Psoas muscle (tissue), 8 donors: Measurements from ENCODE around the gene NCS1. TPM values are rescaled to one million over a fixed set of nuclear protein-coding genes. Genes with fewer than 3 reads are reported as not detected.

Experiments
- ATAC-seq, 4 donors: fragments of 200-7000 bp; cut with Tn5 transposase; one replicate each; pipeline ENCODE4 v1.9.1; 2020; ENCODE audit warnings: moderate library complexity in 3 of 4, mild to moderate bottlenecking in 2 of 4
- DNase-seq, 2 donors: peaks; one replicate each; pipeline ENCODE4 v3.0.0-alpha.2; 2020
- H3K27ac ChIP-seq: fragments of 200-600 bp; one replicate; pipeline ENCODE4 v1.8.0; 2022
- H3K27me3 ChIP-seq, 3 donors: fragments of 200-600 bp in 1 of 3; one replicate each; pipeline versions ENCODE4 v1.6.1 to v1.8.0; 2013 to 2022; ENCODE audit warnings: low read length in 2 of 3, mild to moderate bottlenecking in 2 of 3, moderate library complexity in 1 of 3; ENCODE audit not compliant: insufficient read depth in 3 of 3
- H3K36me3 ChIP-seq, 2 donors: fragments of 200-600 bp in 1 of 2; one replicate each; pipeline versions ENCODE4 v1.6.1 to v1.8.0; 2013 to 2022; ENCODE audit warnings: low read depth in 1 of 2, mild to moderate bottlenecking in 1 of 2, moderate library complexity in 1 of 2; ENCODE audit not compliant: insufficient read depth in 1 of 2
- H3K4me1 ChIP-seq: fragments of 200-600 bp; one replicate; pipeline ENCODE4 v1.8.0; 2022
- H3K4me3 ChIP-seq: fragments of 200-600 bp; one replicate; pipeline ENCODE4 v1.8.0; 2022; ENCODE audit warnings: mild to moderate bottlenecking
- H3K9me3 ChIP-seq: fragments of 200-600 bp; one replicate; pipeline ENCODE4 v1.8.0; 2022
- CTCF ChIP-seq: fragments of 200-600 bp; IDR thresholded peaks from one replicate; pipeline ENCODE4 v1.8.0; 2022; ENCODE audit warnings: antibody characterized with exemption
- WGBS, 3 donors: extraction: QIAGEN DNeasy Blood & Tissue Kit; methylation state at CpG; one replicate each; pipeline versions ENCODE4 v1.1.6 to v1.1.7; 2013; 5-methylcytosine and 5-hydroxymethylcytosine counted together
- intact Hi-C, 2 donors: fragments of 100-400 bp; cut with DNase I; formaldehyde crosslinking; loops; one replicate each; pipeline versions ENCODE4 v1.11.0 to v1.14.2; 2022
- polyA plus RNA-seq, 3 donors: library from polyadenylated mRNA; stranded (reverse); fragments of 200-250 nt; gene quantifications; one replicate each; pipeline ENCODE4 v1.2.3, GENCODE V29; 2013
- total RNA-seq, 4 donors: library from RNA; stranded (reverse); fragmentation: NEBNext Ultra II Directional in 2 of 4; extraction: Animal tissue kit (Norgen Biotek cat#: 25700) in 2 of 4; gene quantifications; one replicate each; pipeline versions ENCODE4 v1.2.1 to v1.2.4, GENCODE V29; 2021 to 2023
- donor health status: healthy with polysubstance abuse.
- donor health status: DM: no; HTN: no; CAD: no; lungs with moderate emphysema.
- donor health status: Bipolar disorder and iron deficiency.
- donor health status: healthy.
- donor health status: DM: yes; HTN: yes; CAD: no.
- donor health status: DM: no; HTN: no; CAD: no.
- donor health status: DM: no; HTN: no; CAD: no.
- donor health status: DM: yes; HTN: yes; CAD: no.

The NCS1 gene
- total and polyA plus RNA-seq, 7 donors, result 2.9 to 7.5 (median 3.8) TPM

- WGBS, 3 donors, result 45 to 56% (median 49%) methylated on average over 6 of the region's 6 CpGs
- no peak overlapping the region for H3K4me3 ChIP-seq
- DNase-seq (no peak), ATAC-seq (no peak)
- no peaks in the 10 kb centered on the region for H3K9me3 ChIP-seq
- H3K36me3 ChIP-seq, result no peaks in the 10 kb centered on the region
- no peaks in the 10 kb centered on the region for H3K27me3 ChIP-seq
- no peak overlapping the region for H3K27ac ChIP-seq
- no peak for TF ChIP-seq CTCF
- H3K4me1 ChIP-seq, result no peaks in the 10 kb centered on the region
- intact Hi-C loops, result no loop called here
Measured at GRCh38 chr9:130186051-130186450, 13.8 kb downstream of the NCS1 start.

GRCh38 chr9:130186839-130187522 is 14.8 kb downstream of the NCS1 start:
- Histone ChIP-seq H3K27me3 (peaks cover 0 to 4% (median 2%) of the 10 kb centered on the region in 3 donors), H3K4me3 (no peak overlapping the region), H3K27ac (no peak overlapping the region), H3K4me1 (no peaks in the 10 kb centered on the region), H3K9me3 (no peaks in the 10 kb centered on the region), H3K36me3 (no peaks in the 10 kb centered on the region)
- intact Hi-C loops, result no loop called here
- TF ChIP-seq CTCF, result no peak
- DNase-seq, result peak in 1 of 2 donors; percentile 36
- peak in 2 of 4 donors; percentile 49 to 59 for ATAC-seq
- WGBS, 3 donors, result 80 to 82% (median 81%) methylated on average over 24 to 25 of the region's 25 CpGs

GRCh38 chr9:130187523-130187846 is 15.3 kb downstream of the NCS1 start:
- no peak for TF ChIP-seq CTCF

GRCh38 chr9:130188860-130189481 is 16.8 kb downstream of the NCS1 start:
- no peak for DNase-seq
- H3K27me3 ChIP-seq, result peaks cover 0 to 12% (median 2%) of the 10 kb centered on the region in 3 donors
- WGBS, 3 donors, result 86 to 89% (median 89%) methylated on average over 7 of the region's 7 CpGs
- H3K36me3 ChIP-seq, result no peaks in the 10 kb centered on the region
- TF ChIP-seq CTCF, result no peak
- H3K27ac ChIP-seq, result no peak overlapping the region
- ATAC-seq, result no peak
- intact Hi-C loops, result no loop called here
- H3K9me3 ChIP-seq, result no peaks in the 10 kb centered on the region
- no peak overlapping the region for H3K4me3 ChIP-seq
- H3K4me1 ChIP-seq, result no peaks in the 10 kb centered on the region

More at GRCh38 chr9:130187523-130187846, 15.3 kb downstream of the NCS1 start:
- no peaks in the 10 kb centered on the region for H3K9me3 ChIP-seq
- WGBS, 3 donors, result 63 to 88% (median 68%) methylated on average over 9 of the region's 9 CpGs
- DNase-seq, result no peak
- H3K4me3 ChIP-seq, result no peak overlapping the region
- intact Hi-C loops, result no loop called here
- ATAC-seq, result no peak
- H3K36me3 ChIP-seq, result no peaks in the 10 kb centered on the region
- no peaks in the 10 kb centered on the region for H3K4me1 ChIP-seq
- no peak overlapping the region for H3K27ac ChIP-seq
- peaks cover 0 to 4% (median 2%) of the 10 kb centered on the region in 3 donors for H3K27me3 ChIP-seq
